Eye (tissue), 1 donor: ENCODE measurements around the gene IKBKE.
A peak's percentile ranks its signal among the peaks of the same experiment; 100 is the strongest.

Experiments used
- DNase-seq: peaks from one replicate; pipeline ENCODE4 v3.0.0-alpha.2; 2015

The IKBKE gene

DNA sequence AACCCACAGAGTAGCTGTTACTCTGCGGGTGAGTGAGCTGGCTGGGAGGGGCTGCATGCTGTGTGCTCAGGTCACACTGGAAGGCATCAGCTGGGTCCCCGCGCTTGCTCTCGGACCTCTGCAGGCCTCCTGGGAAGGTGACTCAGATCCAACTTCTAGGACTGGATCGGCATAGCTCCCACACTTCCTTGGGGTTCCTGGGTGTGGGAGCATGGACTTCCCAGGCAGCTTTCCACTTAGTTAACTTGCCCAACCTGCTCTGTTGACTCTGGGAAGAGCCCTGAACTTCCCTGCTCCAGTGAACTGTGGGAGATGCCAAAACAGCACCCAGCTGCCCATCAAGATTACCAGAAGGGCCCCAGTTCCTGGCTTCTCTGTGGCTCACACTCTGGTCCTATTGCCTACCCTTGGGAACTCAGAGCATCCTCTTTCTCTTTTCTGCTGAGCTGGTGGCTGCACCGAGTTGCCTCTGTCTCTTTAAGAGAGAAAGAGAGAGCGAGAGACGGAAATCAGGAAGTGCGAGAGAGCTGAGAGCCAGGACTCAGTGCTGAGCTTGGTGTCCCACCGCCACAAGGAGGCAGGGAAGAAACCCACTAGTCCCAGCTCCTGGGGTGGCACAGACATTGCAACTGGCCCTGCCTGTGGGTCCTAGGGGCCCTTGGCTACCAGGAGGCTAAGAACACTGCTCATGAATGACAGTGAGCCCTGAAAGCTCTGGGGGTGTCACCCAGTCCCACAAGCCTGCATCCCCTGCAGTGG, at the start of gene IKBKE:
TSS of gene IKBKE (plus strand) at position 544 of the 759 bp plus-strand sequence. CDS start 2,752 bp downstream, outside the sequence.
- DNase-seq = peak; percentile 76

DNA sequence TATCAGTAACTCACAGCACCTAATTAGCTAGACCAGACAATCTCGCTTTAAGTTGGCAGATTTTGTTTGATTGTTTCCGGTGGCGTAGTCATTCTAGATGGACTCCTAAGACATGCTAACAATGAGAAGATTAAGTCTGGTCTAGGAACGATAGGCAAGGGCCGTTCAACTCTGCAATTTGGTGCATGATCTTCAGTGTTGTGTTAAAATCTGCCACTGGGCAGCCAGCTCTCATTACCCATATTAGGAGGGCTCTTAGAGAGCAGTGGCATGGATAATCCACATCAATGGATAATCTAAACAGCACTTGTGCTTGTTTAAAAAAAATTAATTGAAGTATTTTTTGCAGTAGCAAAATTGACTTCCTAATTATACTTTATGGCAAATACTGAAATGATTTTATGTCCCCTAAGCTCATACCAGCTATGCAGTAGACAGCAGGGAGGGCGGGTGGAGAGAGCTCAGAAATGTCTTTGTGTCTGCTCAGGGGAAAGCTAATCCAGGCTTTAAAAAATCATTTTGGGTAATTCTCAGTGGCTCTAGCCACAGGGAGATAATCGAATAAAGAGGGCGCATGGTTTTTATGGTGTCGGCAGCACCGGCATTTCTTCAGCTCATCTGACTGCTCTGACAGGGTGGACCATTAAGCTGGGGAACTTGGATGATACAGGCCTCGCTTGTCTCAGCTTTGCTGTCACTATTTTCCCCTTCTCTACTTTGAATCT, 48.5 kb upstream of the IKBKE start:
- DNase-seq = peak; percentile 22

DNA sequence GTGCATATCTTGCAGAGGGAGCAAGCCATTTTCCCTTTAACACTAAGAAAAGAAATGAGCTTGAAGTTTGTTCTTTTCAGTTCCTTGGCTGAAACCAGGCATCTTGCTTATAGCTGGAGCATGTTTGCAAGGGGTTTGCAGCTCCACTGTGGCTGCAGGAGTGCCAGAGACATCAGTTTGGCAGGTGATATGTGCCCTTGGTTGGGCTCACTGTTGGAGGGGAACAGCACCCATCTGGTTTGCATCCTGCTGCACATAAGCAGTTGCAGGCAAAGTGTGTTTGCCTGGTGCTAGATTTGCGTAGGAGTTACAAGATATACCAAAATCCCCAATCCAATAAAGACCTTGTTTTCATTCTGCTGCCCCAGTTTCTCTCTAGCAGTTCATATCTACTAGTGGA, 47.8 kb upstream of the IKBKE start:
- no peak for DNase-seq

DNA sequence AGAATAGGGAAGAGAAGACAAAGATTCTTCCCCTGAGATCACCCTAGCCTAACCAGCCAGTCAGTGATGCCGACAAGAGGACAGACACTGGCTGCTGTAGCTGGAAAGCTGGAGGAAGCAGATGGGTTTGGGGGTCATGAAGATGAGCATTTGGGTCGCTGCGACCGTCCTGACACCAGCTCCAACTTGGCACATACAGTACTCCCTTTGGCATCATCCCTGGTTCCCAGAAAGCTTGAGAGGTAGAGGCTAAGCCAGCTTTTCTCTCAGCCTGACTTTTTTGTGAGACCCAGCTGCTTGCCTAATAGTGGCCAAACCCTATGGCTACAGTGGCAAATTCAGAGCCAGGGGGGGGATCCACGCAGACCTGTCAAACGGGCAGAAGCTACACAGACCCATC, 43.0 kb upstream of the IKBKE start:
- no peak for DNase-seq

DNA sequence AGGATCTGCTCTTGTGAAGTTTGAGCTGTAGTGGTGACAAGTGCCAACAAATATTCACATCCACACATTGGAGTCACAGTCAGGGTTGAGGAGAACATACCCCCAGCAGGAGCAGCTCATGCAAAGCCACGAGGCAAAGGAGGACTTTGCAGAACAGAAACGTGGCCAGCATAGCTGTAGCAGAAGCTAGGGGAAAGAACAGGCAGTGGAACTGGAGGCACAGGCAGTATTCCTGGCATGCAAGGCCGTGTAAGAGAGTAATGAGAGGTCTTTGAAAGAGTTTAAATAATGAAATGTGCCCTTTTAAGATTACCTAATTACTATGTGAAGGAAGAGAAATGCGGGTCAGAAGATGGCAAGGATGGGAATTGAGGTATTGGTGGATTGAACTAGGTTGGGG, 40.9 kb upstream of the IKBKE start:
- no peak for DNase-seq

DNA sequence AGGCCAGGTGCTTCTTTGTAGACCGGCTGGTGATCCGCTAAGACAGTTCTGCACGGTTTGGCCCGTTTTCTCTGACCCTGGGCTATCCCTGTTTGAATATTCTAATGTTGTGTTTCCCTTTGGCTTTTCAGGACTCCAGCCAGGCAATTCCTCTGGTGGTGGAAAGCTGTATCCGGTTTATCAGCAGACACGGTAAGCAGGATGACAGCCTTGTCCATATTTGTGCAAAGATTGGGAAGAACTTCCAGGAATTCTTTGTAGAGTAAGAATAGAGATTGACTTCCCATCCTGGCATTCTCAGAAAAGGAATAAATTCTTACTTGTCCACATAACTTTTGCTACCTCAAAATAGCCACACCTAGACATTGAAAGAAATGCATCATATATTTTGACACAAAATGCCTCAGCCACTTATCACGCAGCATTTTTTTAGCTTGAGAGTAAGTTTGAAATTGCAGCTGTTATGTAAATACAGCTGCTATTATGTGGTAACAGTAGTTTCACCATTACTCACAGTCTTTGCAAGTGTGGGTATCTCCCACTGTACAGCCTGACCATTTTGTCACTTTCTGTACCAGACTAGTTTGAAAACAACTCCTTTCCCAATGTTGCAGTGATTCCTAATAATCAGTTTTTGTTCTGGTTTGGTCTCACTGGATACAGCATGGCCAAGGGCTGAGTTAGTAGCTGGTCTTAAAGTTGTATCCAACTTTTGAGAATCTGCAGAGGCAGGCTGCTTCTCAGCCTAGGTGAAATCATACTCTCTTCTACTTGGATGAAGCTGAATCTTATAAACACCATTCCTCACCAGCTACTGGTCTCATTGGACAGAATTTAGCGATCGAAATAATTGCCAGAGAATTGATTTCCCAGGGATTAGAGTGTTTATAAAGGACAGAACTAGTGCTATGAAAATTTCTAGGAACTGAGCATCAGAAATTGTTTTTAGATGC, 40.0 kb upstream of the IKBKE start:
- DNase-seq = no peak

DNA sequence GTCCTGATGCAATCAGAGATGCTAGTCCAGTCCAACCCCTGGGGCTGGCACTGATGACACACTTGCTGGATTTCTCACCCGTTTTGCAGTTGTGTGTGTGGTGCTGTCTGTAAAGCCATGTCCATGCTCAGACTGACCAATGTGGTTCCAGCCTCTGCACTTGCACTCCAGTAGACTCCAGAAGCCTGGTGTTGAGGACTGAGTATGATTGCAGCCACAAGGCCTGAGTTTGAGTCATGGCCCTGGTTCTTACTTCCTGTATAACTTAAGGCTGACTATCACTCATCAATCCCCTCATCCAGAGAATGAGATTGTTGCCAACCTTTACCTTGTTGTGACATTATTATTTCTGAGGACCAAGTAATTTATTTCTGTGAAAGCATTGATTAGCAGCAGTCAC, 34.8 kb upstream of the IKBKE start:
- no peak for DNase-seq

DNA sequence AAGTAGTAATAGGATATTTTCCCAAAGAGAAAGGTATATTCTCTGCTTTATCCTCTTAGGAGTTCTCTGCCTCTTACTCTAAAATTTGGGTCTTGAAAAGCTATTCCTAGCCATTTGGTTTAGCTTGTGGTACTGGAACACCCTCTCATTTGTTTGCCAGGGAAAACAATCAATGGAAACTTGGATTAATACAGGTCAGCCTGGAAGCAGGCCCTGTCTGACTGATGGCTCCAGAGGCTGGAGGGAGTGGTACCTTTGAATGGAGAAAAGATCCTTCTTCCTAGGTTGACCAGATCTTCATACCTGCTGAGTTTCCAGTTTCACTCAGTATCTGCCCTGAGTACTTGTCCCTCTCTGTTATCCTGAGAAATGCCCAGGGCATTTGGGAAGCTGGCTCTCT, 31.7 kb upstream of the IKBKE start:
- no peak for DNase-seq

DNA sequence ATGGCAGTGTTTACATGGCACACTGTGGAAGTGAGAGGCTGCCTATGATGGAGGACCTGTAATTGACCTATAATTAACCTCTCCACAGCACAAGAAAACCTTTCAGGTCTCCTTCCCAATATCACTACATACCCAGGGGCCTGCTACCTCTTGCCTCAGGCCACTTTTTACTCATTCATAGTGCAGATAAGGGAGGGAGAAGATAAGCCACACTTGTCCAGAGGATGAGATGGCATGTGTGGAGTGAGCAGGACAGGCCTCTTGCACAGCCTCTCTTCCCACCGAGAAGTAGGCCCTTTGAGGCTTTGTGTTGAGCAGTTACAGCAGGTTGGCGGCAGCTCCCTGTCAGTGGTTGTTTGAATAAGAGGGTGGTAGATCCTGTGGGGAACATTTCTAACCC, 31.1 kb upstream of the IKBKE start:
- no peak for DNase-seq

DNA sequence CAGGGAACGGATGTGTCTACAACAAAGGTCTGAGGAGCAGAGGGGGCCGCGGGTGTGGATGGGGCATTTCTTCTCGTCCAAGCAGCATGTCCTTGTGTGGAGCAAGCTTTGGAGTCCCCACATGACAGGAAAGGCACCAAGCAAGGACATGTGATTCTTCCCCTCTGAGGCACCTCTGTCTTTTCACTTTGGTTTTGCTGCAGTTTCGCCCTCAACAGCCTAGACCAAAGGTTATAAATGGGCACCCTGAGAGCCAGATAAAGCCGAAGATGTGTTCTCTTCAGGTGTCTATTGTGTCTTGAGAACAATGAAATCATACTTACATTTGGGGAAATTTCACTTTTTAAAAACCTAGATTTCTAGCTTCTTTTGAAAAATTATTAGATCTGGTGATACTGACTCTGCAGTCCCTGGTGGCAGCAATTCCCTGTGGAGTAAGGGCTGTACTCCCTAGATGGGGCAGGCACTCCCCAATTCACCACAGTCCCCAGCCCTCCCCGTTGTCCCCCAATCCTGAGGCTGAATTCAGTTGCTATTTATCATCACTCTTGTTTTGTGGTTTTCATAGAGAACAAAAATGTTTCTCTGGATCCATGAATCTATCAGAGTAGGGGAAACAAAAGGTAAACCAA, 28.8 kb upstream of the IKBKE start:
- DNase-seq = no peak

DNA sequence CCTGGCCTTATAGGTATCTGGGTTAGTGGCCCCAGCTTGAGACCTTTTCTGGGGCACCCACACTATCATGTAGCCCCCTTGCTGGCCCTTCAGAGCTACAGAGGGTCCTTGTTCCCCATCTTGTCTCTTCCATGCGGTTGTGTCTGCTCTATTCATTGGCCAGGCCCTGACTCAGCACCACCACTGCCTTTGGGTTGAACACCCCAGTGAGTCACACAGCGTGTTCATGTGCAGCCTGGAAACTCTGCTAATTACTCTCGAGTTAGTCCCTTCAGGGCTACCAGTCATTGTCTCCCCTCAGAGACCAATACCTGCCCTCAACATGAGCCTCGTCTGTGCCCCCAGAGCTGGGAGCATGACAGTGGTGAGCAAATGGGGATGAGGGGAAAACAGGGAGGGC, 28.2 kb upstream of the IKBKE start:
- DNase-seq = no peak

DNA sequence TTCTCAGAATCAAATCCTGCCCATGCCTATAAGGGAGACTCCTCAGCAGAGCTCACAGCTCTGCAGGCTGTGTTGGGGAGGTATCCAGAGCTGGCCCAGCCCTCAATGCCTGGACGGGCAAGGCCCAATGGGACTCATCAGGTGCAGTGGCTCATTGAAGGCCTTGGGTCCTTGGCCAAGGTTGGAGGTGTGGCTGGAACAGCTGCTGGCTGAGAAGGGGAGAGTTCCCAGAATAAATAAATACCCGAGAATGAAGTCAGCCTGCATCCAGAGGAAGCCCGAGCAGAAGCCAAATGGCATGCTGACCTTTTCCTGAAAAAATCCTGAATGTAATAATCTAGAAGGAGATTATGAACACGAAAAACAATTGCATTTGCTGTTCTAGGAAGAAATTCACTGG, 25.2 kb upstream of the IKBKE start:
- no peak for DNase-seq

DNA sequence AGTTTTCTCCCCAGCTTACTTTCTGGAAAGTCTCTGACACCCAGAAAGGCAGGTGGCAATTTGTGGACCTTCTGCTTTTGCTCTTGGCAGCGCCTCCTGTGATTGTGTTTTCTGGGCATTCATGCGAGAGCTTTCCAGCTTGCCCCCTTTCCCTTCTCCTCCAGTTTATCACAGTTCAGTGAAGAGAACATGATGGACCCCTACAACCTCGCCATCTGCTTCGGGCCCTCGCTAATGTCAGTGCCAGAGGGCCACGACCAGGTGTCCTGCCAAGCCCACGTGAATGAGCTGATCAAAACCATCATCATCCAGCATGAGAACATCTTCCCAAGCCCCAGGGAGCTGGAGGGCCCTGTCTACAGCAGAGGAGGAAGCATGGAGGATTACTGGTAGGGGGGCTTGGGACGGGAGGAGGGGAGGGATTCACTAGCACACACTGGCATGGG, 24.3 kb upstream of the IKBKE start:
- peak; percentile 80 for DNase-seq

DNA sequence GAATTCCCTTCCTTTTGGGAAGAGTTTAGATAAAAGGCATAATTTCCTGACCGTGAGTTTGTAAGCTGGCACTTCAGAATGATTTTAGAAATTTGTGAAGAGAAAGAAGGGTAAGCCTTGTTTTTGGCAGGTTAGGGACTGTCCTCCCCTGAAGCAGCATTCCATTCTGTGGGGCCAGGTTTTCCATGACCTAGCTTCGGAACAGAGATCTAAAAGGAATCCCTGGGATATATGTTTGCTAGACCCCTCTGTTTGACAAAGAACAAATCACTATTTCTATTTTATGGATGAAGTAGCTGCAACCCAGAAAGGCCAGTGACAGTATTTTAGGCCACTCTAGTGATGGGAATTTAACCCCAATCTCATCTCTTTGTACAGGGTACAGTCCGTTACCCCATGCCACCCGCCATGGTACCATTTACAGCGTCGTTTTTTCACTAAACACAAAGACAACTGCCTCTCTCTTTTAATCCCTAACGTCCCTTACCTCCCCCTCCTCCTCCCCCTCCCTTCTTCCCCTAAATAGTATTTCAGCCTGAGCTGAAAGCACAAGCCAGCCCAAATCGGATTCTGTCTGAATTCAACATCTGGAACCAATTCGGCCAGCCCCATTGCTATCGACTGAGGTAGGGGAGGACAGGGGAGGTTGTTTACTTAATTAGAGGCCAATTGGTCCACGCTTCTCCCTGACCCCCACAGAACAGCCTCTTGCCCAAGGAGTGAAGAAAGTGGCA, 23.4 kb upstream of the IKBKE start:
- peak; percentile 48 for DNase-seq

DNA sequence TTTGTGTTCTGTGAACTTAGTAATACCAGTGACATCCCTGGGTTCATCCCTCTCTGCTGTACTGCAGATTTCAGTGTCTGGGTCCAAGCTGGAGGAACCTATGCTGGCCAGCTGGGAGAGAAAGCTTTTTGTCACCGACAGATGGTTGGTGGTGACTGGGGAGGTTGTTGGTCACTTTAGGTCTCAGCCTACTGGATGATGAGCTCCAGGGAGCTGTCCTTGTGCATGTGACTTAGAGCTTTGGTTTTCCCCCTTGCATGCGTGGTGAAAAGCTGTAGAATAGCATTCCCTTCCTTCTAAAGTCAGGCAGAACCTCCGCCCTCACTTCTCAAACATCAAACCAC, 22.9 kb upstream of the IKBKE start:
- peak; percentile 59 for DNase-seq

DNA sequence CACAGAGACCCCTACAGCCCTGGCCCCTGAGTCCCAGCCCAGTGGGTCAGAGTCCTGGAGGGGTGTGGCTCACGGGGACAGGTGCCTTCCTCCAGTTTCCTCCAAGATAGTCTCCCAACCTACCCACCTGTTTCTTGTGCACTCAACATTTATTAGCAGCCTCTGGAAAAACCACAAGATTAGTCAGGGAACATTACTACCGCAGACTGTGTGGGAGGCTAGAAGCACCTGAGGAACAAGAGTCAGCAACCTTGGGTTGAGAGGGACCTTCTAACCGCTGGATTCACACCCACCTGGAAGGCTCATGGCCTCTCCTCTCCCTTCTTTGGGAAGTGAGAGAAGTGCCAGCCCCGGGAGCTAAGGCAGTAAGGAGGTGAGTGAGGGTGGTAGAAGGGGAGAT, 22.5 kb upstream of the IKBKE start:
- no peak for DNase-seq

DNA sequence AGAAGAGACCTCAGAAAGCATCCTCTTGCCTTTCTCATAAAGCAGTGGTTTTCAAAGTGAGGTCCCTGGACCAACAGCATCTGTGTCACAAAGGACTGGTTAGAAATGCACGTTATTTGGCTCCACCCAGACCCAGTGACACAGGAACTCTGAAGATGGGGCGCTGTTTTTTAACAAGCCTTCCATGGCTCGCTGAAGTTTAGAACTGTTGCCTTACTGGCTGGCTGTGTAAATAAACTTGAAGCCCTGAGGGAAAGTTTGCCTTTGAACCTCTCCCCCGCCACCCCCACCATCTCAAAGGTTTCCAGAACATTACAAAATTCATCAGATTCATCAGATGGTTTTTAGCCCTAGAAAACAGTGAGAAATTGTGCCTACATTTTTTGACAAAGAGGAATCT, 21.8 kb upstream of the IKBKE start:
- no peak for DNase-seq

DNA sequence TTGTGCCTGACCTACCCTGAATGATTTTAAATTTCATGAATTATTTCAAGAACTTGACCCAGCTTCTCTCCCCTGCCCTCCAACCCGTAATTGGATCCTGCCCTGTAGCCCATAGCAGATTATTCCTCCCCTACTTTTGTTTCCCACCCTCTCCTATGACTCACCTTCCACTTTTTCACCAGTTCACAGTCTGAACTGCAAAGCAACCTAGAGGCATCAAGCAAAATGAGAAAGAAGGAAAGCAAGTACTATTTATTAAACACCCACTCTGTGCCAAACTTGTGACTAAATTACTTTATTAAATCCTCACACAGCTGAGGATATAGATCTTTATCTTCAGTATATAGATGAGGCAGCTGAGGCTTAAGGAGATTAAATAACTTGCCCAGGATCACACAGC, 20.7 kb upstream of the IKBKE start:
- DNase-seq = no peak

DNA sequence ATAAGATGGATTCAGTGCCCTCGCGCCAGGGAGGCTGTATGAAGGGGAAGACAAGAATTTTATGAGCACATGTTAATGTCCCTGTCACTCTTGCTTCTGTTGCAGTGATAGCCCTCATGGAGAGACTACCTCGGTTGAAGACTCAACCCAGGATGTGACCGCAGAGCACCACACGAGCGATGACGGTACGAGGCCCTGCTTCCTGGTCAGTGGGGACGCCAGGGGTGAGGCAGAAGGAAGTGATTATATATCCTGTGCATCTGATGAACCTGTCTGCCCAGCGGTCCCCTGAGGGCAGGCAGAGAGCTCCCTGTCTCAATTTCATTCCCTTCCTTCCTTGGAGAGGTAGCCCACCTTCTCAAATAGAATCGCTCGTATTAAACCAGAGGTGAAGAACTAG, 20.0 kb upstream of the IKBKE start:
- no peak for DNase-seq

DNA sequence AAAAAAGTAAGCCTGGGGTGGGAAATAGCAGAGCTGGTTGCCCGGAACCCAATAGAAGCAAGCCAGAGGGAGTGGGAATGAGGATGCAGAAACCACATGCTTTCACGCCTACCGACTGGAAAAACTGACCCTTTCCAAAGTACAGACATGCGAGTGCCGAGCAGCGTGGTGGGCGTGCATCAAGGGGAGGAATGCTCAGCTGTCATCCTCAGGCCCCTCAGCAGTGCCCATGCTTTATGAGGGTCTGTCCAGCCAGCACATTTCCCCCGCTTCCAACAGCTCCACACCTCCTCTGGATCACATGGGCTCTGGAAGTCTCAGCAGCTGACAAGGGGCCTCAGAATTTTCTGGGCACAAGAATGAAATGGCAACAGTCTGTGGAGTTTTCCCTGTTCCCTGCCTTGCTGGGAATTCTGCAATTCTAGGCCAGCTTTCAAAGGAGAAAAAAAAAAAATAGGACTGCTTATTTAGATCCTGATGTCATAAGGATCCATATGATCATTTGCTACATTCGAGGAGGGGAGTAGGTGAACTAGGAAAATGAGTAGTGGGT, 19.1 kb upstream of the IKBKE start:
- DNase-seq = no peak

DNA sequence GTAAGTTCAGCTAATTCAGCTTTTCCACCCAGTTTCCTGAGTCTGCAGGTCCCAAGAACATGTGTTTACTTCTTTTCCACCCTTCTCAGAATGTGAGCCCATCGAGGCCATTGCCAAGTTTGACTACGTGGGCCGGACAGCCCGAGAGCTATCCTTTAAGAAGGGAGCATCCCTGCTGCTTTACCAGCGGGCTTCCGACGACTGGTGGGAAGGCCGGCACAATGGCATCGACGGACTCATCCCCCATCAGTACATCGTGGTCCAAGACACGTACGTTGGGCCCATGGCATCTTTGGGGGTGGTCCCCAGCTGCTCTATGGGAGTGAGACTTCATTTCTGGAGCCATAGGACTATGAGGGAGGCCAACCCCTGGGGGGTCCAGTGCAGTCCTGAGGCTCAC, 17.2 kb upstream of the IKBKE start:
- DNase-seq = no peak

DNA sequence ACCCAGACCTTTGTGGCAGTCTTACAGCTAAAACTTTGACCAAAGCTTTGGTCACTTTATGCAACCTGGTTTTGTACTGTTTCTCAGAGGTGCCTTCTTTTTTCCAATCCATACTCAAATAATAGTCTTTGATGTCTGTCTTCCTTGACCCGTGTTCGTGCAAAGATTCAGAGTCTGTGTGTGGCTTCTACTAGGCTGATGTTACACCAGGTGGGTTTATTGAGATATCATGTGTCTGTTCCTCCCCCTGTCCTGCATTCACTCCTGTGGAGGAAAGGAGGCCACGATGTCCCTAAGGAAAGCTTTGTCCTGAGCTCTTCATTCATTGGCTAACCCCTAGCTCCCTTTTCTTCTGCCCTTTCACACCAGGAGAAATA, 15.0 kb upstream of the IKBKE start:
- no peak for DNase-seq
